ENCODE results near the gene JMJD7. TPM values are rescaled to one million over a fixed set of nuclear protein-coding genes. Genes with fewer than 3 reads are reported as not detected.

Gene JMJD7
- total RNA-seq, 1 donor = 1.4 TPM

- no peak overlapping the region for H2AFZ ChIP-seq (ENCODE audit: low read length)
- H3K4me3 ChIP-seq (ENCODE audit: insufficient read depth, low read length) = no peak overlapping the region
- H3K4me2 ChIP-seq (ENCODE audit: insufficient read depth, low read length) = no peak overlapping the region
- H3K36me3 ChIP-seq (ENCODE audit: insufficient read depth, low read length) = peaks cover 8% of the 10 kb centered on the region
- H4K20me1 ChIP-seq (ENCODE audit: insufficient read depth, low read length) = no peaks in the 10 kb centered on the region
- H3K79me2 ChIP-seq (ENCODE audit: insufficient read depth, low read length) = no peaks in the 10 kb centered on the region
- H3K27ac ChIP-seq (ENCODE audit: low read depth, low read length) = no peak overlapping the region
- DNase-seq (ENCODE audit: insufficient read length, low spot score, missing footprints) = no peak
- H3K27me3 ChIP-seq (ENCODE audit: insufficient read depth, low read length) = no peaks in the 10 kb centered on the region
- no peaks in the 10 kb centered on the region for H3K9me3 ChIP-seq (ENCODE audit: low read depth, low read length)
- no peaks in the 10 kb centered on the region for H3K4me1 ChIP-seq (ENCODE audit: insufficient read depth, low read length)
- no peak for TF ChIP-seq CTCF (IDR thresholded peaks at IDR 0.05; ENCODE audit: extremely low read depth, low read depth, low read length)
These were observed 15.7 kb downstream of the JMJD7 start for GRCh38 chr15:41843571-41843970.

DNA sequence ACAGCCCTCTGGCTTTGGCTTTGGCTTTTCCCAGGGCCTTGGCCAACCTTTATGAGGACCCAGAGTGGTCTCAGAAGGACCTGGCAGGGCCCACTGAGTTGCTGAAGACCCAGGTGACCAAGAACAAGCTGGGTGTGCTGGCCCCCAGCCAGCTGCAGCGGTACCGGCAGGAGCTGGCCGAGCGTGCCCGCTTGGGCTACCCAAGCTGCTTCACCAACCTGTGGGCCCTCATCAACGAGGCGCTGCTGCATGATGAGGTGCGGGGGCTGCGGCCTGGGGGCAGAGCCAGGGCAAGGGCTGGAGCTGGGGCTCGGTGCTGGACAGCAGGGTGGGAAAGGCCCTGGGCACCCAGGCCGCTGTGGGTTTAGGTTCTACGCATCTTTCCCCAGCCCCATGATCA is 16.9 kb downstream of the JMJD7 start:
- H3K4me2 ChIP-seq (ENCODE audit: insufficient read depth, low read length) = no peak overlapping the region
- DNase-seq (ENCODE audit: insufficient read length, low spot score, missing footprints) = no peak
- H2AFZ ChIP-seq (ENCODE audit: low read length) = no peak overlapping the region
- H3K27me3 ChIP-seq (ENCODE audit: insufficient read depth, low read length) = no peaks in the 10 kb centered on the region
- no peak for TF ChIP-seq CTCF (IDR thresholded peaks at IDR 0.05; ENCODE audit: extremely low read depth, low read depth, low read length)
- no peak overlapping the region for H3K27ac ChIP-seq (ENCODE audit: low read depth, low read length)
- peaks cover 8% of the 10 kb centered on the region for H3K36me3 ChIP-seq (ENCODE audit: insufficient read depth, low read length)
- no peaks in the 10 kb centered on the region for H3K79me2 ChIP-seq (ENCODE audit: insufficient read depth, low read length)
- no peaks in the 10 kb centered on the region for H3K4me1 ChIP-seq (ENCODE audit: insufficient read depth, low read length)
- H3K9me3 ChIP-seq (ENCODE audit: low read depth, low read length) = no peaks in the 10 kb centered on the region
- no peak overlapping the region for H3K4me3 ChIP-seq (ENCODE audit: insufficient read depth, low read length)
- peaks cover 4% of the 10 kb centered on the region for H4K20me1 ChIP-seq (ENCODE audit: insufficient read depth, low read length)

- Histone ChIP-seq H3K4me3 (ENCODE audit: insufficient read depth, low read length) (no peak overlapping the region), H3K27ac (ENCODE audit: low read depth, low read length) (no peak overlapping the region), H2AFZ (ENCODE audit: low read length) (no peak overlapping the region), H4K20me1 (ENCODE audit: insufficient read depth, low read length) (peaks cover 4% of the 10 kb centered on the region), H3K4me2 (ENCODE audit: insufficient read depth, low read length) (no peak overlapping the region), H3K9me3 (ENCODE audit: low read depth, low read length) (no peaks in the 10 kb centered on the region), H3K4me1 (ENCODE audit: insufficient read depth, low read length) (no peaks in the 10 kb centered on the region), H3K27me3 (ENCODE audit: insufficient read depth, low read length) (peaks cover 16% of the 10 kb centered on the region), H3K36me3 (ENCODE audit: insufficient read depth, low read length) (peaks cover 8% of the 10 kb centered on the region), H3K79me2 (ENCODE audit: insufficient read depth, low read length) (no peaks in the 10 kb centered on the region)
- no peak for DNase-seq (ENCODE audit: insufficient read length, low spot score, missing footprints)
- no peak for TF ChIP-seq CTCF (IDR thresholded peaks at IDR 0.05; ENCODE audit: extremely low read depth, low read depth, low read length)
These were observed 19.3 kb downstream of the JMJD7 start for GRCh38 chr15:41847206-41847605.

GRCh38 chr15:41847981-41848380 is 20.1 kb downstream of the JMJD7 start:
- no peak for DNase-seq (ENCODE audit: insufficient read length, low spot score, missing footprints)
- H3K4me3 ChIP-seq (ENCODE audit: insufficient read depth, low read length) = no peak overlapping the region
- no peaks in the 10 kb centered on the region for H3K4me1 ChIP-seq (ENCODE audit: insufficient read depth, low read length)
- peaks cover 18% of the 10 kb centered on the region for H3K27me3 ChIP-seq (ENCODE audit: insufficient read depth, low read length)
- TF ChIP-seq CTCF (IDR thresholded peaks at IDR 0.05; ENCODE audit: extremely low read depth, low read depth, low read length) = no peak
- no peak overlapping the region for H3K27ac ChIP-seq (ENCODE audit: low read depth, low read length)
- H3K9me3 ChIP-seq (ENCODE audit: low read depth, low read length) = no peaks in the 10 kb centered on the region
- no peak overlapping the region for H3K4me2 ChIP-seq (ENCODE audit: insufficient read depth, low read length)
- peaks cover 4% of the 10 kb centered on the region for H4K20me1 ChIP-seq (ENCODE audit: insufficient read depth, low read length)
- H2AFZ ChIP-seq (ENCODE audit: low read length) = no peak overlapping the region
- peaks cover 8% of the 10 kb centered on the region for H3K36me3 ChIP-seq (ENCODE audit: insufficient read depth, low read length)
- no peaks in the 10 kb centered on the region for H3K79me2 ChIP-seq (ENCODE audit: insufficient read depth, low read length)

All from osteoblast (primary cell).